ENCODE measurements around the gene TLE4. TPM values are rescaled to one million over a fixed set of nuclear protein-coding genes. Genes with fewer than 3 reads are reported as not detected.

Gene TLE4
- total and polyA plus RNA-seq, 2 of the 13 experiments (the other 11 are each of a cell fraction or from before 2014, with no cell fraction given) = 2.0 to 2.3 TPM

GRCh38 chr9:79623799-79624721, 52.3 kb downstream of the TLE4 start:
- TF ChIP-seq GLMP (CRISPR knock-in tag; IDR thresholded peaks at IDR 0.05; ENCODE audit: borderline replicate concordance) (no peak), MXD3 (CRISPR knock-in tag; IDR thresholded peaks at IDR 0.05) (no peak), ZNF501 (CRISPR knock-in tag; IDR thresholded peaks at IDR 0.05) (no peak), ZNF646 (CRISPR knock-in tag; IDR thresholded peaks at IDR 0.05) (no peak)
- peak; percentile 43; the same call in 1 of the 3 replicates for ATAC-seq
- Histone ChIP-seq H3K27me3 (ENCODE audit: control insufficient read depth in 1 of 2, insufficient read depth in 2 of 2, low read length in 2 of 2) (no peaks in the 10 kb centered on the region), H3K79me2 (ENCODE audit: insufficient read depth, low read length) (no peaks in the 10 kb centered on the region), H3K4me1 (ENCODE audit: insufficient read depth, low read length) (no peaks in the 10 kb centered on the region), H3K4me3 (replicated peaks in 1 of 3; ENCODE audit: insufficient read depth in 1 of 3, low read depth in 2 of 3, low read length in 3 of 3) (no peak overlapping the region), H3K9me3 (ENCODE audit: low read length) (0 out of 2 replicates have a peak, but pooled peaks cover 10% of the 10 kb centered on the region), H2AFZ (ENCODE audit: low read length) (no peak overlapping the region), H3K27ac (ENCODE audit: extremely low read length, insufficient read depth, low read length) (no peak overlapping the region), H3K9ac (ENCODE audit: insufficient read depth, low read depth, low read length) (no peak overlapping the region), H3K4me2 (ENCODE audit: low read depth, low read length) (peak overlapping the region; percentile 7; the same call in 1 of the 2 replicates), H4K20me1 (ENCODE audit: insufficient read depth, low read length) (no peaks in the 10 kb centered on the region), H3K36me3 (replicated peaks in 1 of 2; ENCODE audit: control insufficient read depth in 1 of 2, insufficient read depth in 2 of 2, low read length in 2 of 2) (no peaks in the 10 kb centered on the region)
- POLR2A ChIA-PET = no interaction called here
- DNase-seq (ENCODE audit: low spot score) = peak; percentile 4
- BruUV-seq (replicated peaks) = no TSS peak
- in situ Hi-C loops (cut with HindIII; ENCODE audit: extremely low pct_ligation_motif_present, low pct_unique_long_range_greater_than_20kb) (no loop called here), intact Hi-C loops (cut with micrococcal nuclease; ENCODE audit: unreplicated experiment) (no loop called here)
- FAIRE-seq = no peak
- WGBS (ENCODE audit: low lambda C conversion rate) = 64% methylated on average over 6 of the region's 6 CpGs
- CTCF ChIA-PET (ENCODE audit: low intra/inter-chr PET ratio, low total read pairs) = no interaction called here

All from HepG2 (cell line).